HG02798 (cell line): Measurements from ENCODE around the gene TM9SF3.

Source experiments
- ATAC-seq: cut with Tn5 transposase; IDR thresholded peaks from one replicate; pipeline ENCODE4 v1.9.1; 2021; ENCODE audit warnings: mild to moderate bottlenecking; ENCODE audit not compliant: unreplicated experiment, poor library complexity

The TM9SF3 gene

DNA sequence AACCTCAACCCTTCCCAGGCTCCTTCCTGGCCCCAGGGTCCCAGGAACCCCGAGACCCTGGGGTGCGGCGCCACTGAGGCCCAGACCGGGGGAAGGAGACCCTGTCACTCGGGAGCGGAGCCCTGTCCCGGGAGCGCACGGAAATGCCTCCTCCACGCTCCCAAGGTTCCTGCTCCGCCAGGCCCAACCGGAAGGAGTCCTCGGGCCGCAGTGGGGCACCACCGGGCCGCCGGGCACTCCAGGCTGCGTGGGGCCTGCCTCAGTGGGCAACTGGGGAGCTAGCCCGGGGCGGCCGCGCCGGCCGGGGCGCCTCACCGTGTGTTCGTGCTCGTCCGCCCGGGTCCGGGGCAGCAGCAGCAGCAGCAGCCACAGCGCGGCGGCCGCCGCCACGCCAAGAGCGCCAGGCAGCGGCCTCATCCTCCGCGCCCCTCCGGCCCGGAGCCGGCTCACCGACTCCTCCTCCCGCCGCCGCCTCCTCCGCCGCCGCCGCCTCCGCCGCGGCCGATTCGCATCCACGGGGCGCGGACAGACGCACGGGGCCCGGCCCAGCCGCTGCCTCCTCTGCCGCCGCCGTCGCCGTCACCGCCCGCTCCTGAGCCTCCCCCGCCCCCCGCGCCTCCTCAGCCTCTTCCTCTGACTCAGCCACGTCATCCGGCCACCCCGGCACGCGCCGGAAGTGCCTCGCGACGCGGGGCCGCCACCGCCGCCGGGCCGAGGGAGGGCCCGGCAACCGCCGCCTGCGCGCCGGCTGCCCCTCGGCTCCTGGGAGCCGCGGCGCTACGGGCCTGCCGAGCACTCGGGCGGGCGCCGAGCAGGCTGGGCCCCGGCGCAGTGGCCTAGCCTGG is at the start of gene TM9SF3:
Gene TM9SF3 (minus strand): TSS at position 594 of the 845 bp plus-strand sequence. CDS start 177 bp downstream, at position 417.
- ATAC-seq = peak; percentile 86

DNA sequence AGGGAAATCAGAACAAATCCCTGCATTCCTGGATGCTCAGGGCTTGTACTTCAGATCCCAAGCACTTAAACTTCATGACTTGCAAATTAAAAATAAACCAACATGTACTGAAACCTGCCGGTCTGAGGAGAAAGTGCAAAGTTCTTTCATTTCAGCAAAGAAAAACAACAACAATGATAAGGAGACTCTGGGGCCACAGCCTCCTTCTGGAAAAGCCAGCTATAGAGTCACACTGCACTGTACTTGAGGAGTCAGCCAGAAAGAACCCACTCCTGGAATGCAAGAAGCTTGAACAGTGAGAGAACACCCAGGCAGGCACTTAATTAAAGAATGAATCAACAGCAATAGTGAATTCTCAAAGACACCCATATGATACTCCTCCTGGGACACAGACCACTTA is 49.7 kb upstream of the TM9SF3 start:
- ATAC-seq = no peak

DNA sequence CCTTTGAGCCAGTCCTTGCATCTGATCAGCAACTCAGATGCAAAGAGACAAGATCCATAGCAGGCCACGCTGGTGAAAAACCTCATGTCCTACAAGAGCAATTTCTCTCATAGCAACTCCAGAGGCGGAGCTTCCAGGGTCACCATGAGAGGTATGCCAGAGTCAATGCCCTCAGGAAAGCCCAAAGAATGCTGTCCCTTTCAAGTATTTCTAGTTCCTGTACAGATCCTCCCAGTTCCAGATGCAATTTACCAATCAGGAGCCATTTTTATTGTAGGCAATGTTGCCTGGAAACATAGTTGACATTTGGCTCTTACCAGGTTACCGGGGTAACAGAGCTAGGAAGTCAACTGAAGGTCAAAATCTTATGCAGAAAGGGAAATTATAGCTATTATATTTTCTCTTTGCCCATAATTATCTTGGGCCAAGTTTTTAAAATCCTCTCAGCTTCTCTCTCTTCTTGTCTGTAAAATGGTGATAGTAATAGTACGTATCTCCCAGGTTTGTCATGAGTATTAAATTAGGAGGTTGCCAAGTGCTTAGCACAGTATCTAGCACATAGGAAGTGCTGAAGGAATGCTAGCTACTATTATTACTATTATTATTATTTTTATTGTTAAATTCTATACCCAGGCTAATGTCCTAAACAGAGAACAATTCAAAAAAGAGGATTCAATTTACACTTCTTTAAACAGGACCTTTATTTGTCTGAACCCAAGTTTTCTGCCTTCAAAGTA is 46.3 kb upstream of the TM9SF3 start:
- ATAC-seq = no peak

DNA sequence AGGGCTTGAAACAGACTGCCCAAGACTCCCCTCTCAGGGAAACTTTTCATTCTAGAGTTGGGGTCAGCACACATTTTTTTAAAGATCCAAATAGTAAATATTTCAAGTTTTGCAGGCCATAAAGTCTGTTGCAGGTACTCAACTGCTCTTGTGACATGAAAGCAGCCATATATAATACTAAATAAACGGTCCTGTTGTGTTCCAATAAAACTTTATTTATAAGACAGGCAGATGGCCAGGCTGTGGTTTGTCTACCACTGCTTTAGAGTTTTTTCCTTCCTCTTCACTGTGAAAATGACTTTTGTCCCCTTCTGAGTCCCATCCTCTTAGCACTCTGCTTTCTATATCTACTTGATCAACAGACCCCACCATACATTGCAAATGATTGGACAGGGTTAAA is 40.5 kb upstream of the TM9SF3 start:
- no peak for ATAC-seq

- ATAC-seq = no peak
Observed at GRCh38 chr10:96626795-96627194, 40.0 kb upstream of the TM9SF3 start.

DNA sequence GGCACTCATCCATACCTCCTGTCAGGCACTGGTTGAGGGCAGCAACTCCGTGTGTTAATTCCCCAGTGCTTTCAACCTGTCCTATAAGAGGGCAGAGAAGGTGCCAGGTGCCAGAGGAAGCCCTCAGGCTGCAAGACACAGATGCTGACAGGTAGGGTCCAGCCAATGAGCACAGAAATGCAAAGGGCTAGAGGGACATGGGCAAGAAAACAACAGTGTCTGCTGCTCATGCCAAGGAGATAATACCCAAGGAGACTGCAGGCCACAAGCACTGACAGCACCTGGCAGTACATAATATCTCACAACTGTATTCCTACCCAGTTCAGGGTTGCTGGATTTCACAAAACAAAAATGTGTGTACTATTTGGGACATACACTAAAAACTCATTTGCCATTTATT is 38.4 kb upstream of the TM9SF3 start:
- no peak for ATAC-seq

DNA sequence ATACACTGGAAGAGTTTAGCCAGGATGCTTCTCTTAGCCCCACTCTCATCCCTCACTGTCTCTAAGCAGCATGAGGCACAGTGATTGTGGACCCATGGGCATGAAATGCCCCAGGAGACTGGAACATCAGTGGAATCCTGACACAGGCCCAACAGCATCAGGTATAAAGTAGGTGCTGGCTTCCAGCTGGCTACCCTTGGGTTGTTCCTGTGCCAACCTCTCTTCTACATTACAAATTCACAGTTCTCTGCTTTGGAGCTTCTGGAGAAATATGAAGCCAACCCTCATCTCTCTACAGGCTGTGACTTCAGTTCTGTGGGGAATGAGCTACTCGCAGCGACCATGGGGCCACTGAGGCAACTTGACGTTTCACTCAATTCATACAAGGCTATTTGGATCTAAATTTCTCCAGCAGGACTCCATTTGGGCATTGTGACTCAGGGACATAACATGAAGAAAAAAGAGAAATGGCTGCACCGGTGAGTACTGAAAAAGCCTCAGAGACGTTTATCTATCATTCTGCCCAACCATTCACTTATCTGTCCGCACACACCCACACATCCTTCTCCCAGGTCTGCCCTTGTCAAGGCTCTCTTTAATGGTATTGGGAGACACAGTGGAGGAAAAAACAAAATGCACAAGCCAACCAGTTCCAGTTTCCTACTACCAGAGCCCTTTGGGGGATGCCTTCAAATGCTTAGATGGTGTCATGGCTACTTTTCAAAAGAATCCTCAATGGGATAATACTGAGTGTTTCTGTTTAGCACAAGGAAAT is 35.4 kb upstream of the TM9SF3 start:
- no peak for ATAC-seq

GRCh38 chr10:96619796-96620773 is 33.3 kb upstream of the TM9SF3 start:
- ATAC-seq = no peak

DNA sequence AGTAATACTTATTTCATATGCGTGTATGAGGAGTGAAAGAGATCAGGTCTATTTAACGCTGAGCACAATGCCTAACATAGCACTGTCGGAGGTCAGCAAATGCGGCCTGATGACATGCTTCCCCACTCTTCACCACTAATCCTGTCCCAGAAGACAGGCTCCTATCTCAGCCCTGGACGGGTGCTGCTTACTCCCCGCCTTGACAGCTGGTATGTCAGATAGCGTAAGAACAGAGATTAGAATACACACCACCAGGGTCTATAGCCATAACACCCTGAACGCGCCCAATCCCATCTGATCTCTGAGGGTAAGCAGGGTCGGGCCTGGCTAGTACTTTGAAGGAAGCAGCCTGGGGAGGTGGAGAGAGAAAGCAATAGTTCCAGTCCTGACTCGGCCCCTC is 32.3 kb upstream of the TM9SF3 start:
- ATAC-seq = no peak

DNA sequence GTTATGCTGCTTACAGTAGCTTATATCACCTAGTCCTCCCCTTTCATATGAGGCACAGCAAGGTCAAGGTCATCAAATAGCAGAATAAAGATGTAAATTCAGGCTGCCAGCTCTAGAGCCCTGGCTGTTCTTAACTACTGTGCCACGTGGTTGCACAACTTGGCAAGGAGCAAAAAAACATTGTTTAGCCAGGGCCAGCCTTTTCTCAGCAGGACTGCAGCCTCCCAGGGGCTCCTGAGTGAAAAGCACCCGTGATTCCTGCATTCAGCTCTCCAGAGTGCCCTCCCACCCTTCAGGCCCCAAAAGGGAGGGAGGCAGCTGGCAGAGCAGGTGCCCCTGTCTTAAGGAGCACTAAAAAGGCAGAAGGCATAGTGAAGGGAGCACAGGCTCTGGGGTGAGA is 31.8 kb upstream of the TM9SF3 start:
- ATAC-seq = no peak

DNA sequence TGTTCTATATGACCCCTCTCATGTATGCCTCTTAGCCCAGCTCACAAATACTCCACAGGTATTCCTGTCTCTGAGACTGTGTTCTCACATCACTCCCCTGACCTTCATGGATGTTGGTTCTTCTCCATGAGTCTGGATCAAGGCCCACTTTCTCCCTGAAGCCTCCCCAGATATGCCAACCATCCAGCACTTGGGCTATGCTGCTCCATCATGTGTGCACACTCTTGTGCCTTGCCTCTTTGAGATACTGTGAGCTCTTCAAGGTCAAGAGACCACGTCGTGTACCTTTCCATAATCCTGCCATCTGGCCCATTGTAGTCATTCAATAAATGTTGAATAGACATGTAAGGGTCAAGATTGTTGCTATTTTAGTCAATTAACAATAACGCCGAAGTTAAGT is 30.1 kb upstream of the TM9SF3 start:
- no peak for ATAC-seq

GRCh38 chr10:96614515-96614914 is 27.7 kb upstream of the TM9SF3 start:
- no peak for ATAC-seq

GRCh38 chr10:96613576-96613975 is 26.8 kb upstream of the TM9SF3 start:
- ATAC-seq = no peak

GRCh38 chr10:96612055-96612830 is 25.4 kb upstream of the TM9SF3 start:
- no peak for ATAC-seq

GRCh38 chr10:96610817-96611216 is 24.0 kb upstream of the TM9SF3 start:
- ATAC-seq = no peak

GRCh38 chr10:96609510-96609909 is 22.7 kb upstream of the TM9SF3 start:
- ATAC-seq = no peak

GRCh38 chr10:96608805-96609204 is 22.0 kb upstream of the TM9SF3 start:
- no peak for ATAC-seq

- no peak for ATAC-seq
Observed at GRCh38 chr10:96608262-96608661, 21.4 kb upstream of the TM9SF3 start.

DNA sequence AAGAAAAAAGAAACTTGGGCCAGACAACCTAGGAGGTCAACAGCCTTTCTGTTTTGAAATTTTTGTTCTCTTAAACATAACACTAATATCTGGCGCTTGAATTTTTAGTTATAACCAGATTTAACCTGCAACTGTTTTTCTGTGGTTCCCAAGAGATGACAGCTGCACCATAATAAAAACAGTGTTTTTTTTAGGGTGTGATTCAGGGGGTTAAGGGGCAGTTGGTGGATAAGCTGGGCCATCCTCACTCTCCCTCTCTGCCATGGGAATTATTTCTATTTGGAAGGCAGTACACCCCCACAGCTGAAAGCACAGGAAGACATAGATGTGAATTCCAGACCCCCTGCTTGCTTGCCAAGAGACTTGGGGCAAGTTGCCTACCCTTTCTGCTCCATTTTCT is 20.1 kb upstream of the TM9SF3 start:
- ATAC-seq = no peak
